Neural cell (in vitro differentiated cells): ENCODE data around the gene CMYA5. TPM values are rescaled to one million over a fixed set of nuclear protein-coding genes. Genes with fewer than 3 reads are reported as not detected.

Experiments
- H2AFZ ChIP-seq: fragments of 200-600, 300-800 bp; sonication (generic), shearing (Covaris generic); 2 replicates; pipeline ENCODE4 v1.6.0; 2014; ENCODE audit warnings: low read depth, mild to moderate bottlenecking, antibody characterized with exemption, low read length, moderate library complexity
- H3F3A ChIP-seq: fragments of 200-600 bp; shearing (Covaris generic); 2 replicates; pipeline ENCODE4 v1.6.1; 2016; ENCODE audit warnings: mild to moderate bottlenecking, moderate library complexity, mixed read lengths, antibody characterized with exemption, low read length; ENCODE audit not compliant: insufficient read depth, poor library complexity, severe bottlenecking
- H3K27ac ChIP-seq: fragments of 200-600, 300-800 bp; sonication (generic), shearing (Covaris generic); 2 replicates; pipeline ENCODE4 v1.5.1; 2014; ENCODE audit warnings: mild to moderate bottlenecking, low read length, moderate library complexity
- H3K27me3 ChIP-seq: fragments of 300-800, 200-600 bp; sonication (generic), shearing (Covaris generic); 2 replicates; pipeline ENCODE4 v1.6.0; 2014; ENCODE audit warnings: mild to moderate bottlenecking, low read depth, low read length, moderate library complexity; ENCODE audit not compliant: insufficient read depth
- H3K36me3 ChIP-seq: fragments of 300-800, 200-600 bp; sonication (generic), shearing (Covaris generic); 2 replicates; pipeline ENCODE4 v1.5.1; 2014; ENCODE audit warnings: mild to moderate bottlenecking, antibody characterized with exemption, low read length, moderate library complexity; ENCODE audit not compliant: insufficient read depth
- H3K4me2 ChIP-seq: fragments of 300-800, 200-600 bp; sonication (generic), shearing (Covaris generic); 2 replicates; pipeline ENCODE4 v1.6.0; 2014; ENCODE audit warnings: mild to moderate bottlenecking, low read length
- H3K4me3 ChIP-seq: fragments of 300-800, 200-600 bp; sonication (generic), shearing (Covaris generic); 2 replicates; pipeline ENCODE4 v1.5.1; 2014; ENCODE audit warnings: mild to moderate bottlenecking, low read length, moderate library complexity
- H3K79me2 ChIP-seq: fragments of 200-600 bp; shearing (Covaris generic); replicated peaks from 2 replicates; pipeline ENCODE4 v1.6.0; 2014; ENCODE audit warnings: mild to moderate bottlenecking, low read length, moderate library complexity; ENCODE audit not compliant: insufficient read depth
- H3K9ac ChIP-seq: fragments of 300-800, 200-600 bp; sonication (generic), shearing (Covaris generic); 2 replicates; pipeline ENCODE4 v1.6.1; 2016; ENCODE audit warnings: mild to moderate bottlenecking, low read length, mixed read lengths
- H3K9me2 ChIP-seq: fragments of 200-600 bp; shearing (Covaris generic); 2 replicates; pipeline ENCODE4 v1.6.1; 2016; ENCODE audit warnings: mild to moderate bottlenecking, low read length, mixed read lengths; ENCODE audit not compliant: insufficient read depth
- H3K9me3 ChIP-seq: fragments of 200-600, 300-800 bp; sonication (generic), shearing (Covaris generic); 2 replicates; pipeline ENCODE4 v1.6.1; 2016; ENCODE audit warnings: mild to moderate bottlenecking, mixed run types, low read length, moderate library complexity, mixed read lengths
- H4K20me1 ChIP-seq: fragments of 200-600 bp; shearing (Covaris generic); 2 replicates; pipeline ENCODE4 v1.6.1; 2016; ENCODE audit warnings: mild to moderate bottlenecking, mixed run types; ENCODE audit not compliant: insufficient read depth
- EP300 ChIP-seq: fragments of 450-650 bp; conservative IDR thresholded peaks from 2 replicates; pipeline ENCODE4 v1.6.1; 2014; ENCODE audit warnings: antibody characterized with exemption, mild to moderate bottlenecking, moderate library complexity; ENCODE audit not compliant: poor library complexity, severe bottlenecking
- EZH2 ChIP-seq: fragments of 200-600, 300-800 bp; shearing (Covaris generic), sonication (generic); IDR thresholded peaks from 2 replicates; pipeline ENCODE4 v1.6.1; 2014; ENCODE audit warnings: antibody characterized with exemption, low read length, borderline replicate concordance, mild to moderate bottlenecking; ENCODE audit not compliant: insufficient read depth, poor library complexity, severe bottlenecking
- POLR2AphosphoS5 ChIP-seq: IDR thresholded peaks from 2 replicates; pipeline ENCODE4 v1.6.1; 2012
- RAD21 ChIP-seq: fragments of 450-650 bp; conservative IDR thresholded peaks from 2 replicates; pipeline ENCODE4 v1.6.1; 2014; ENCODE audit warnings: antibody characterized with exemption, mild to moderate bottlenecking, moderate library complexity
- SMC3 ChIP-seq: fragments of 450-650 bp; conservative IDR thresholded peaks from 2 replicates; pipeline ENCODE4 v1.6.1; 2014; ENCODE audit warnings: antibody characterized with exemption, mild to moderate bottlenecking, moderate library complexity; ENCODE audit not compliant: poor library complexity
- TAF1 ChIP-seq: IDR thresholded peaks from 2 replicates; pipeline ENCODE4 v1.6.1; 2012; ENCODE audit warnings: low read depth
- polyA plus RNA-seq: library from polyadenylated mRNA; depleted of rRNA; stranded (reverse); fragments of >200 nt; gene quantifications from 2 replicates; pipeline ENCODE4 v1.2.3, GENCODE V29; 2014
- TF ChIP-seq, protein P1 (sequence below): IDR thresholded peaks from 2 replicates; pipeline ENCODE4 v1.6.1; 2012; ENCODE audit warnings: borderline replicate concordance
- TF ChIP-seq, protein P2 (sequence below): fragments of 450-650 bp; IDR thresholded peaks from 2 replicates; pipeline ENCODE4 v1.5.1; 2014; ENCODE audit warnings: antibody characterized with exemption, mild to moderate bottlenecking, moderate library complexity; ENCODE audit not compliant: poor library complexity, severe bottlenecking

CMYA5 gene
- polyA plus RNA-seq, 1 donor from 2014 or later, result 0.30 TPM

GRCh38 chr5:79820648-79821047 lies 131.0 kb downstream of the CMYA5 start:
- no peaks in the 10 kb centered on the region for H3K27me3 ChIP-seq
- H3K4me3 ChIP-seq, result no peak overlapping the region
- no peak overlapping the region for H3K4me2 ChIP-seq
- no peak for TF ChIP-seq EP300
- no peak for TF ChIP-seq RAD21
- TF ChIP-seq, protein P1, sequence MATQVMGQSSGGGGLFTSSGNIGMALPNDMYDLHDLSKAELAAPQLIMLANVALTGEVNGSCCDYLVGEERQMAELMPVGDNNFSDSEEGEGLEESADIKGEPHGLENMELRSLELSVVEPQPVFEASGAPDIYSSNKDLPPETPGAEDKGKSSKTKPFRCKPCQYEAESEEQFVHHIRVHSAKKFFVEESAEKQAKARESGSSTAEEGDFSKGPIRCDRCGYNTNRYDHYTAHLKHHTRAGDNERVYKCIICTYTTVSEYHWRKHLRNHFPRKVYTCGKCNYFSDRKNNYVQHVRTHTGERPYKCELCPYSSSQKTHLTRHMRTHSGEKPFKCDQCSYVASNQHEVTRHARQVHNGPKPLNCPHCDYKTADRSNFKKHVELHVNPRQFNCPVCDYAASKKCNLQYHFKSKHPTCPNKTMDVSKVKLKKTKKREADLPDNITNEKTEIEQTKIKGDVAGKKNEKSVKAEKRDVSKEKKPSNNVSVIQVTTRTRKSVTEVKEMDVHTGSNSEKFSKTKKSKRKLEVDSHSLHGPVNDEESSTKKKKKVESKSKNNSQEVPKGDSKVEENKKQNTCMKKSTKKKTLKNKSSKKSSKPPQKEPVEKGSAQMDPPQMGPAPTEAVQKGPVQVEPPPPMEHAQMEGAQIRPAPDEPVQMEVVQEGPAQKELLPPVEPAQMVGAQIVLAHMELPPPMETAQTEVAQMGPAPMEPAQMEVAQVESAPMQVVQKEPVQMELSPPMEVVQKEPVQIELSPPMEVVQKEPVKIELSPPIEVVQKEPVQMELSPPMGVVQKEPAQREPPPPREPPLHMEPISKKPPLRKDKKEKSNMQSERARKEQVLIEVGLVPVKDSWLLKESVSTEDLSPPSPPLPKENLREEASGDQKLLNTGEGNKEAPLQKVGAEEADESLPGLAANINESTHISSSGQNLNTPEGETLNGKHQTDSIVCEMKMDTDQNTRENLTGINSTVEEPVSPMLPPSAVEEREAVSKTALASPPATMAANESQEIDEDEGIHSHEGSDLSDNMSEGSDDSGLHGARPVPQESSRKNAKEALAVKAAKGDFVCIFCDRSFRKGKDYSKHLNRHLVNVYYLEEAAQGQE, result no peak
- H3K36me3 ChIP-seq, result no peaks in the 10 kb centered on the region
- H3K9me3 ChIP-seq, result no peaks in the 10 kb centered on the region
- H3K27ac ChIP-seq, result no peak overlapping the region
- H3K9me2 ChIP-seq, result no peaks in the 10 kb centered on the region
- H2AFZ ChIP-seq, result no peak overlapping the region
- H3K9ac ChIP-seq, result no peak overlapping the region
- H3F3A ChIP-seq, result no peaks in the 10 kb centered on the region
- no peaks in the 10 kb centered on the region for H3K79me2 ChIP-seq
- H4K20me1 ChIP-seq, result no peaks in the 10 kb centered on the region

- TF ChIP-seq POLR2AphosphoS5 (no peak), EZH2 (no peak)
- TF ChIP-seq, protein P2, sequence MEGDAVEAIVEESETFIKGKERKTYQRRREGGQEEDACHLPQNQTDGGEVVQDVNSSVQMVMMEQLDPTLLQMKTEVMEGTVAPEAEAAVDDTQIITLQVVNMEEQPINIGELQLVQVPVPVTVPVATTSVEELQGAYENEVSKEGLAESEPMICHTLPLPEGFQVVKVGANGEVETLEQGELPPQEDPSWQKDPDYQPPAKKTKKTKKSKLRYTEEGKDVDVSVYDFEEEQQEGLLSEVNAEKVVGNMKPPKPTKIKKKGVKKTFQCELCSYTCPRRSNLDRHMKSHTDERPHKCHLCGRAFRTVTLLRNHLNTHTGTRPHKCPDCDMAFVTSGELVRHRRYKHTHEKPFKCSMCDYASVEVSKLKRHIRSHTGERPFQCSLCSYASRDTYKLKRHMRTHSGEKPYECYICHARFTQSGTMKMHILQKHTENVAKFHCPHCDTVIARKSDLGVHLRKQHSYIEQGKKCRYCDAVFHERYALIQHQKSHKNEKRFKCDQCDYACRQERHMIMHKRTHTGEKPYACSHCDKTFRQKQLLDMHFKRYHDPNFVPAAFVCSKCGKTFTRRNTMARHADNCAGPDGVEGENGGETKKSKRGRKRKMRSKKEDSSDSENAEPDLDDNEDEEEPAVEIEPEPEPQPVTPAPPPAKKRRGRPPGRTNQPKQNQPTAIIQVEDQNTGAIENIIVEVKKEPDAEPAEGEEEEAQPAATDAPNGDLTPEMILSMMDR, result no peak
- Histone ChIP-seq H3K9ac (no peak overlapping the region), H3K9me3 (no peaks in the 10 kb centered on the region), H3K27me3 (no peaks in the 10 kb centered on the region), H3K27ac (no peak overlapping the region), H3K36me3 (no peaks in the 10 kb centered on the region), H3K9me2 (no peaks in the 10 kb centered on the region), H3K79me2 (no peaks in the 10 kb centered on the region), H3K4me2 (no peak overlapping the region), H3K4me3 (no peak overlapping the region), H3F3A (no peaks in the 10 kb centered on the region), H4K20me1 (no peaks in the 10 kb centered on the region), H2AFZ (no peak overlapping the region)
Observed at GRCh38 chr5:79824444-79824843, 134.8 kb downstream of the CMYA5 start.

- Histone ChIP-seq H3K9me3 (no peaks in the 10 kb centered on the region), H3F3A (no peaks in the 10 kb centered on the region), H3K9ac (no peak overlapping the region), H3K27ac (no peak overlapping the region), H3K79me2 (no peaks in the 10 kb centered on the region), H4K20me1 (no peaks in the 10 kb centered on the region), H3K27me3 (no peaks in the 10 kb centered on the region), H3K4me2 (no peak overlapping the region), H3K9me2 (no peaks in the 10 kb centered on the region), H3K36me3 (no peaks in the 10 kb centered on the region), H2AFZ (no peak overlapping the region), H3K4me3 (no peak overlapping the region)
- no peak for TF ChIP-seq TAF1
- TF ChIP-seq, protein P2, result no peak
- no peak for TF ChIP-seq EP300
- no peak for TF ChIP-seq SMC3
- TF ChIP-seq RAD21, result no peak
Observed at GRCh38 chr5:79825802-79826201, 136.2 kb downstream of the CMYA5 start.
